Measurements from ENCODE around the gene REG4. TPM values are rescaled to one million over a fixed set of nuclear protein-coding genes. Genes with fewer than 3 reads are reported as not detected.

Gene REG4
- total and polyA plus RNA-seq, 7 donors: 0.10 TPM; not detected in 6

GRCh38 chr1:119784191-119784781, 27.0 kb downstream of the REG4 start:
- H3K4me1 ChIP-seq: no peaks in the 10 kb centered on the region
- H3K36me3 ChIP-seq (ENCODE audit: insufficient read depth in 1 of 2, low read depth in 1 of 2): no peaks in the 10 kb centered on the region
- peak in 3 of 4 donors; percentile 64 to 68 (median 67) for ATAC-seq
- H3K27me3 ChIP-seq (ENCODE audit: insufficient read depth in 3 of 3, low read length in 2 of 3): no peaks in the 10 kb centered on the region
- TF ChIP-seq, protein P1, sequence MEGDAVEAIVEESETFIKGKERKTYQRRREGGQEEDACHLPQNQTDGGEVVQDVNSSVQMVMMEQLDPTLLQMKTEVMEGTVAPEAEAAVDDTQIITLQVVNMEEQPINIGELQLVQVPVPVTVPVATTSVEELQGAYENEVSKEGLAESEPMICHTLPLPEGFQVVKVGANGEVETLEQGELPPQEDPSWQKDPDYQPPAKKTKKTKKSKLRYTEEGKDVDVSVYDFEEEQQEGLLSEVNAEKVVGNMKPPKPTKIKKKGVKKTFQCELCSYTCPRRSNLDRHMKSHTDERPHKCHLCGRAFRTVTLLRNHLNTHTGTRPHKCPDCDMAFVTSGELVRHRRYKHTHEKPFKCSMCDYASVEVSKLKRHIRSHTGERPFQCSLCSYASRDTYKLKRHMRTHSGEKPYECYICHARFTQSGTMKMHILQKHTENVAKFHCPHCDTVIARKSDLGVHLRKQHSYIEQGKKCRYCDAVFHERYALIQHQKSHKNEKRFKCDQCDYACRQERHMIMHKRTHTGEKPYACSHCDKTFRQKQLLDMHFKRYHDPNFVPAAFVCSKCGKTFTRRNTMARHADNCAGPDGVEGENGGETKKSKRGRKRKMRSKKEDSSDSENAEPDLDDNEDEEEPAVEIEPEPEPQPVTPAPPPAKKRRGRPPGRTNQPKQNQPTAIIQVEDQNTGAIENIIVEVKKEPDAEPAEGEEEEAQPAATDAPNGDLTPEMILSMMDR (IDR thresholded peaks at IDR 0.05): no peak
- no peak overlapping the region for H3K27ac ChIP-seq
- H3K4me3 ChIP-seq: no peak overlapping the region
- peak; percentile 72 to 84 for DNase-seq
- 69 to 78% (median 73%) methylated on average over 3 of the region's 3 CpGs for WGBS, 3 donors
- no peaks in the 10 kb centered on the region for H3K9me3 ChIP-seq
- intact Hi-C loops (cut with DNase I): no loop called here

DNA sequence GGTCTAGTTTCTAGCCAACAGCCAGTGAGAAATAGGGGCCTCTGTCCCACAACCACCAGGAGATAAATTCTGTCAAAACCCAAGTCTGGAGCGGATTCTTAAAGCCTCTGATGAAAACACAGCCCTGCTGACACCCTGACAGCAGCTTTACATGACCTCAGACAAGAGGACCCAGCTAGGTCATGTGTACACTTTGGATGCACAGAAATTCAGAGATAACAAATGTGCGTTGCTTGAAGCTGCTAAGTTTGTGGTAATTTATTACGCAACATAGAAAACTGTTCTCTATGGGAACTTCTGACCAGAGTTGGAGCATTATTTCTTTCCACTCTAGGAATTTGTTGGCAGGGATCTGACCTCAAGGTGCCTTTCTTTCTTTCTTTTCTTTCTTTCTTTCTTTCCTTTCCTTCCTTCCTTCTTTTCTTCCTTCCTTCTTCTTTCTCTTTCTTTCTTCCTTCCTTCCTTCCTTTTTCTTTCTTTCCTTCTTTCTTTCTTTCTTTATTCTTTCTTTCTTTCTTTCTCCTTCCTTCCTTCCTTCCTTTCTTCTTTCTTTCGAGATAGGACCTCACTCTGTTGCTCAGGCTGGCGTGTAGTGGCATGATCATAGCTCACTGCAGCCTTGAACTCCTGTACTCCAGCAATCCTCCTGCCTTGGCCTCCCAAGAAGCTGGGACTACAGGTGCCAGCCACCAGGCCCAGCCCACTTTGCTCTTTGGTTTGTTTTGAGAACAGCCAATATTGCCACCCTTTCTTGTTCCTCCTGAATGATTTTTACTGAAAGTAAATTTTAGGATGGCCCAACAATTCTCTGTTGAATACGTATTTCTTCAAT, 27.7 kb downstream of the REG4 start:
- Histone ChIP-seq H3K4me1 (no peaks in the 10 kb centered on the region), H3K4me3 (no peak overlapping the region), H3K9me3 (no peaks in the 10 kb centered on the region), H3K27me3 (ENCODE audit: insufficient read depth in 3 of 3, low read length in 2 of 3) (no peaks in the 10 kb centered on the region), H3K27ac (no peak overlapping the region), H3K36me3 (ENCODE audit: insufficient read depth in 1 of 2, low read depth in 1 of 2) (no peaks in the 10 kb centered on the region)
- ATAC-seq (no peak), DNase-seq (no peak)
- 80 to 86% (median 84%) methylated on average over 6 of the region's 6 CpGs for WGBS, 3 donors
- TF ChIP-seq, protein P1 (IDR thresholded peaks at IDR 0.05): no peak
- intact Hi-C loops (cut with DNase I): no loop called here

GRCh38 chr1:119782631-119783325, 28.5 kb downstream of the REG4 start:
- Histone ChIP-seq H3K27ac (no peak overlapping the region), H3K4me1 (no peaks in the 10 kb centered on the region), H3K36me3 (ENCODE audit: insufficient read depth in 1 of 2, low read depth in 1 of 2) (no peaks in the 10 kb centered on the region), H3K4me3 (no peak overlapping the region), H3K27me3 (ENCODE audit: insufficient read depth in 3 of 3, low read length in 2 of 3) (no peaks in the 10 kb centered on the region), H3K9me3 (no peaks in the 10 kb centered on the region)
- WGBS, 3 donors: 81 to 87% (median 82%) methylated on average over 7 of the region's 7 CpGs
- TF ChIP-seq, protein P1 (IDR thresholded peaks at IDR 0.05): no peak
- DNase-seq: no peak
- ATAC-seq: no peak
- intact Hi-C loops (cut with DNase I): no loop called here

GRCh38 chr1:119781434-119782210, 29.6 kb downstream of the REG4 start:
- no peak for DNase-seq
- WGBS, 3 donors: 85 to 93% (median 85%) methylated on average over 11 of the region's 11 CpGs
- Histone ChIP-seq H3K9me3 (no peaks in the 10 kb centered on the region), H3K4me3 (no peak overlapping the region), H3K27me3 (ENCODE audit: insufficient read depth in 3 of 3, low read length in 2 of 3) (no peaks in the 10 kb centered on the region), H3K36me3 (ENCODE audit: insufficient read depth in 1 of 2, low read depth in 1 of 2) (no peaks in the 10 kb centered on the region), H3K27ac (no peak overlapping the region), H3K4me1 (no peaks in the 10 kb centered on the region)
- intact Hi-C loops (cut with DNase I): no loop called here
- no peak for ATAC-seq
- TF ChIP-seq, protein P1 (IDR thresholded peaks at IDR 0.05): no peak
